RCC 7860 (cell line): ENCODE measurements around the gene CNTNAP2.

Source experiments
- DNase-seq: peaks from one replicate; pipeline ENCODE4 v3.0.0-alpha.2; 2015; ENCODE audit warnings: low spot score
- FAIRE-seq: peaks from 2 replicates; lab custom pipeline; 2012; peaks lifted over from hg19 to GRCh38; lab: Jason Lieb, UNC

Gene CNTNAP2

GRCh38 chr7:146966274-146966673 lies 849.7 kb downstream of the CNTNAP2 start:
- DNase-seq = no peak
- FAIRE-seq = no peak

GRCh38 chr7:146982482-146982881 lies 865.9 kb downstream of the CNTNAP2 start:
- no peak for FAIRE-seq
- no peak for DNase-seq

GRCh38 chr7:146991596-146991995 lies 875.0 kb downstream of the CNTNAP2 start:
- no peak for DNase-seq
- FAIRE-seq = no peak

- no peak for DNase-seq
- FAIRE-seq = no peak
Observed at GRCh38 chr7:146993764-146994163, 877.2 kb downstream of the CNTNAP2 start.

- FAIRE-seq (no peak), DNase-seq (no peak)
Observed at GRCh38 chr7:147008530-147008929, 891.9 kb downstream of the CNTNAP2 start.

GRCh38 chr7:147012666-147013065 lies 896.1 kb downstream of the CNTNAP2 start:
- FAIRE-seq (no peak), DNase-seq (no peak)

GRCh38 chr7:147013825-147014224 lies 897.2 kb downstream of the CNTNAP2 start:
- FAIRE-seq = no peak
- DNase-seq = no peak

GRCh38 chr7:147014286-147014955 lies 897.8 kb downstream of the CNTNAP2 start:
- DNase-seq = no peak
- FAIRE-seq = no peak

GRCh38 chr7:147015999-147016398 lies 899.4 kb downstream of the CNTNAP2 start:
- no peak for FAIRE-seq
- DNase-seq = no peak

- no peak for DNase-seq
- FAIRE-seq = no peak
Observed at GRCh38 chr7:147022056-147022455, 905.5 kb downstream of the CNTNAP2 start.

- DNase-seq = no peak
- FAIRE-seq = no peak
Observed at GRCh38 chr7:147023440-147023839, 906.8 kb downstream of the CNTNAP2 start.

GRCh38 chr7:147029953-147030352 lies 913.4 kb downstream of the CNTNAP2 start:
- FAIRE-seq (no peak), DNase-seq (no peak)

- no peak for DNase-seq
Observed at GRCh38 chr7:147033641-147034040, 917.0 kb downstream of the CNTNAP2 start.

GRCh38 chr7:147041438-147041837 lies 924.8 kb downstream of the CNTNAP2 start:
- no peak for DNase-seq
- no peak for FAIRE-seq

More at GRCh38 chr7:147033641-147034040, 917.0 kb downstream of the CNTNAP2 start:
- no peak for FAIRE-seq

GRCh38 chr7:147044941-147045340 lies 928.3 kb downstream of the CNTNAP2 start:
- FAIRE-seq = no peak
- no peak for DNase-seq

GRCh38 chr7:147047696-147048095 lies 931.1 kb downstream of the CNTNAP2 start:
- DNase-seq = no peak
- FAIRE-seq = no peak

- DNase-seq (no peak), FAIRE-seq (no peak)
Observed at GRCh38 chr7:147048864-147049263, 932.3 kb downstream of the CNTNAP2 start.

GRCh38 chr7:147052818-147053217 lies 936.2 kb downstream of the CNTNAP2 start:
- FAIRE-seq = no peak
- no peak for DNase-seq

GRCh38 chr7:147053746-147054145 lies 937.1 kb downstream of the CNTNAP2 start:
- FAIRE-seq (no peak), DNase-seq (no peak)

GRCh38 chr7:147060070-147060469 lies 943.5 kb downstream of the CNTNAP2 start:
- DNase-seq (no peak), FAIRE-seq (no peak)

- no peak for DNase-seq
Observed at GRCh38 chr7:147062897-147063296, 946.3 kb downstream of the CNTNAP2 start.

GRCh38 chr7:147068842-147069241 lies 952.2 kb downstream of the CNTNAP2 start:
- DNase-seq (no peak), FAIRE-seq (no peak)

More at GRCh38 chr7:147062897-147063296, 946.3 kb downstream of the CNTNAP2 start:
- FAIRE-seq = no peak

- no peak for DNase-seq
- no peak for FAIRE-seq
Observed at GRCh38 chr7:147069771-147070170, 953.2 kb downstream of the CNTNAP2 start.
